H1 (cell line): ENCODE data around the gene RAET1G. TPM values are rescaled to one million over a fixed set of nuclear protein-coding genes. Genes with fewer than 3 reads are reported as not detected.
"Not testable (repeated sequence)": the region's sequence is repeated elsewhere in the genome, so short reads cannot be mapped to it uniquely, and the experiment has no call there.

Experiments
- CTCF ChIA-PET: fragments of 300-600 bp; sonication (Branson Sonifier 250); formaldehyde crosslinking; loops from one replicate; lab custom pipeline; 2021; ENCODE audit not compliant: partially characterized antibody; lab: Charles Lee
- POLR2A ChIA-PET: fragments of 300-600 bp; sonication (Branson Sonifier 250); formaldehyde crosslinking; loops from one replicate; lab custom pipeline; 2021; ENCODE audit warnings: inconsistent platforms; ENCODE audit not compliant: partially characterized antibody; lab: Charles Lee
- DNase-seq, 2 experiments: peaks; one replicate each; pipeline versions ENCODE4 v3.0.0 to v3.0.0-alpha.2; 2010 to 2022; ENCODE audit warnings: low spot score in 2 of 2, low read depth in 1 of 2, mixed read lengths in 1 of 2
- FAIRE-seq: peaks from 2 replicates; lab custom pipeline; 2011; peaks lifted over from hg19 to GRCh38; lab: Jason Lieb, UNC
- H2AFZ ChIP-seq: 2 replicates; pipeline ENCODE4 v1.8.1; 2012; ENCODE audit warnings: low read length, inconsistent platforms
- H2AK5ac ChIP-seq: 2 replicates; pipeline ENCODE4 v1.6.1; 2013; ENCODE audit warnings: low read depth, low read length
- H2BK120ac ChIP-seq: replicated peaks from 2 replicates; pipeline ENCODE3; 2013; ENCODE audit warnings: low read depth, low read length, inconsistent platforms
- H2BK12ac ChIP-seq: 2 replicates; pipeline ENCODE4 v1.6.1; 2013; ENCODE audit warnings: low read depth, low read length
- H2BK15ac ChIP-seq: 2 replicates; pipeline ENCODE4 v1.6.1; 2013; ENCODE audit warnings: low read length
- H2BK20ac ChIP-seq: 2 replicates; pipeline ENCODE4 v1.6.1; 2013; ENCODE audit warnings: low read length
- H2BK5ac ChIP-seq: 2 replicates; pipeline ENCODE4 v1.6.1; 2013; ENCODE audit warnings: low read depth, low read length
- H3K14ac ChIP-seq: 2 replicates; pipeline ENCODE4 v1.6.1; 2013; ENCODE audit warnings: inconsistent platforms; ENCODE audit not compliant: insufficient read length
- H3K18ac ChIP-seq: 2 replicates; pipeline ENCODE4 v1.6.1; 2013; ENCODE audit warnings: low read length; ENCODE audit errors: extremely low read depth
- H3K23ac ChIP-seq: 2 replicates; pipeline ENCODE4 v1.6.1; 2013; ENCODE audit warnings: inconsistent platforms; ENCODE audit not compliant: insufficient read length
- H3K23me2 ChIP-seq: 2 replicates; pipeline ENCODE4 v1.6.1; 2013; ENCODE audit warnings: low read depth, low read length
- H3K27ac ChIP-seq: 2 replicates; pipeline ENCODE4 v1.6.1; 2011; ENCODE audit warnings: low read depth, low read length, inconsistent platforms
- H3K27me3 ChIP-seq, 4 experiments: replicated peaks in 1 of 4; 1 replicate in 1 of 4; 2 replicates in 3 of 4; pipeline versions ENCODE4 v1.6.1 to v1.8.1; 2011 to 2013; ENCODE audit warnings: low read length in 3 of 4, mild to moderate bottlenecking in 3 of 4, inconsistent platforms in 2 of 4, mixed read lengths in 2 of 4, moderate library complexity in 1 of 4; ENCODE audit not compliant: control insufficient read depth in 3 of 4, insufficient read depth in 3 of 4; ENCODE audit errors: extremely low read depth in 1 of 4
- H3K36me3 ChIP-seq, 4 experiments: 2 replicates each; pipeline versions ENCODE4 v1.6.1 to v1.8.1; 2011 to 2013; ENCODE audit warnings: mild to moderate bottlenecking in 4 of 4, low read length in 3 of 4, moderate library complexity in 2 of 4, control low read depth in 1 of 4, inconsistent platforms in 1 of 4; ENCODE audit not compliant: insufficient read depth in 4 of 4, control insufficient read depth in 2 of 4
- H3K4ac ChIP-seq: replicated peaks from 2 replicates; pipeline ENCODE3; 2013; ENCODE audit warnings: low read length, low read depth, mixed read lengths, inconsistent platforms; ENCODE audit not compliant: insufficient read length
- H3K4me1 ChIP-seq, 4 experiments: replicated peaks in 1 of 4; 1 replicate in 1 of 4; 2 replicates in 3 of 4; pipeline versions ENCODE4 v1.6.1 to v1.8.1; 2011 to 2013; ENCODE audit warnings: low read length in 3 of 4, inconsistent platforms in 2 of 4, mixed read lengths in 1 of 4; ENCODE audit not compliant: insufficient read depth in 4 of 4, control insufficient read depth in 3 of 4
- H3K4me2 ChIP-seq, 2 experiments: 2 replicates each; pipeline versions ENCODE4 v1.6.1 to v1.8.1; 2011 to 2013; ENCODE audit warnings: low read depth in 2 of 2, low read length in 2 of 2, control low read depth in 1 of 2, inconsistent platforms in 1 of 2, mild to moderate bottlenecking in 1 of 2; ENCODE audit not compliant: insufficient read depth in 1 of 2
- H3K4me3 ChIP-seq, 4 experiments: fragments of 200-600, 300-600 bp in 1 of 4; sonication (generic), shearing (Covaris generic), sonication (Bioruptor Twin) in 1 of 4; 2 replicates each; pipeline versions ENCODE4 v1.5.1 to v1.8.1; 2011 to 2016; ENCODE audit warnings: low read length in 4 of 4, low read depth in 3 of 4, control low read depth in 2 of 4, inconsistent platforms in 2 of 4, mild to moderate bottlenecking in 2 of 4, mixed read lengths in 1 of 4, moderate library complexity in 1 of 4; ENCODE audit not compliant: insufficient read depth in 2 of 4; ENCODE audit errors: extremely low read depth in 1 of 4
- H3K56ac ChIP-seq: replicated peaks from 2 replicates; pipeline ENCODE3; 2013; ENCODE audit warnings: low read depth, mild to moderate bottlenecking, mixed read lengths, low read length, inconsistent platforms; ENCODE audit not compliant: insufficient read length
- H3K79me1 ChIP-seq: 2 replicates; pipeline ENCODE4 v1.6.1; 2013; ENCODE audit warnings: low read depth, low read length, control low read depth
- H3K79me2 ChIP-seq, 2 experiments: 2 replicates each; pipeline versions ENCODE4 v1.6.1 to v1.8.1; 2012 to 2013; ENCODE audit warnings: low read length in 2 of 2, mild to moderate bottlenecking in 2 of 2, inconsistent platforms in 1 of 2; ENCODE audit not compliant: insufficient read depth in 2 of 2, control insufficient read depth in 1 of 2
- H3K9ac ChIP-seq, 4 experiments: replicated peaks in 1 of 4; 1 replicate in 1 of 4; 2 replicates in 3 of 4; pipeline versions ENCODE4 v1.6.1 to v1.8.1; 2011 to 2013; ENCODE audit warnings: low read depth in 3 of 4, low read length in 3 of 4, control low read depth in 2 of 4, mild to moderate bottlenecking in 2 of 4, moderate library complexity in 2 of 4, inconsistent platforms in 1 of 4; ENCODE audit errors: extremely low read depth in 1 of 4
- H3K9me3 ChIP-seq, 2 experiments: 2 replicates each; pipeline versions ENCODE4 v1.6.1 to v1.8.1; 2012 to 2013; ENCODE audit warnings: mild to moderate bottlenecking in 2 of 2, moderate library complexity in 2 of 2, control low read depth in 1 of 2, inconsistent platforms in 1 of 2, low read depth in 1 of 2, low read length in 1 of 2, mixed read lengths in 1 of 2; ENCODE audit not compliant: insufficient read depth in 2 of 2
- H4K20me1 ChIP-seq, 2 experiments: replicated peaks in 1 of 2; 2 replicates each; pipeline versions ENCODE3 to v1.8.1; 2011 to 2013; ENCODE audit warnings: inconsistent platforms in 2 of 2, low read length in 2 of 2, mild to moderate bottlenecking in 1 of 2; ENCODE audit not compliant: insufficient read depth in 2 of 2, control insufficient read depth in 1 of 2
- H4K5ac ChIP-seq: 2 replicates; pipeline ENCODE4 v1.6.1; 2013; ENCODE audit warnings: low read length, low read depth, mixed read lengths, inconsistent platforms; ENCODE audit not compliant: insufficient read length
- H4K8ac ChIP-seq: 2 replicates; pipeline ENCODE4 v1.8.0; 2013; ENCODE audit warnings: mild to moderate bottlenecking, moderate library complexity, low read length, inconsistent platforms; ENCODE audit not compliant: insufficient read depth; ENCODE audit errors: extremely low read depth
- H4K91ac ChIP-seq: replicated peaks from 2 replicates; pipeline ENCODE3; 2013; ENCODE audit warnings: low read length, mixed read lengths, inconsistent platforms; ENCODE audit not compliant: insufficient read length
- WGBS, 2 experiments: shearing (Covaris generic) in 1 of 2; methylation state at CpG; one replicate each; pipeline versions ENCODE4 v1.1.6 to v1.1.7; 2013 to 2015; ENCODE audit warnings: low lambda C conversion rate in 2 of 2, mixed read lengths in 2 of 2, inconsistent platforms in 1 of 2, low coverage in 1 of 2, missing lambda C conversion rate in 1 of 2; ENCODE audit not compliant: insufficient replicate concordance in 2 of 2, insufficient coverage in 1 of 2, insufficient read length in 1 of 2; ENCODE audit errors: extremely low coverage in 1 of 2, missing lambda C conversion rate in 1 of 2; 5-methylcytosine and 5-hydroxymethylcytosine counted together
- polyA plus RNA-seq, 7 experiments: library from polyadenylated mRNA; depleted of rRNA in 3 of 7; stranded (reverse) in 5 of 7; unstranded in 2 of 7; fragments of >200 nt in 5 of 7; fragments of 200-250 nt in 2 of 7; gene quantifications; 1 replicate in 5 of 7; 2 replicates in 1 of 7; 4 replicates in 1 of 7; pipeline versions ENCODE4 v1.2.1 to v1.2.3, GENCODE V29; 2011 to 2013; ENCODE audit warnings: missing spikeins in 2 of 7, mixed read lengths in 2 of 7
- total RNA-seq: library from RNA; stranded (reverse); fragmentation: NEBNext Ultra II Directional; extraction: Animal tissue kit (Norgen Biotek cat#: 25700); gene quantifications from 2 replicates; pipeline ENCODE4 v1.2.1, GENCODE V29; 2021

RAET1G gene
- total and polyA plus RNA-seq, 2 of the 8 experiments (the other 6 are each of a cell fraction or from before 2014, with no cell fraction given): 0.08 TPM; not detected in 1

- not testable (repeated sequence) for H2AK5ac ChIP-seq, H3K14ac ChIP-seq, H3K4ac ChIP-seq, H3K4me1 ChIP-seq, H3K9me3 ChIP-seq, H2BK20ac ChIP-seq, H4K5ac ChIP-seq, H3K79me1 ChIP-seq, H2BK15ac ChIP-seq, H2AFZ ChIP-seq, H3K56ac ChIP-seq, FAIRE-seq, H3K18ac ChIP-seq, H2BK120ac ChIP-seq, H4K8ac ChIP-seq, H2BK5ac ChIP-seq, H3K23ac ChIP-seq, H2BK12ac ChIP-seq, H3K9ac ChIP-seq, H4K20me1 ChIP-seq, DNase-seq, H3K27ac ChIP-seq, H3K79me2 ChIP-seq, H3K36me3 ChIP-seq, H4K91ac ChIP-seq
- H3K23me2 ChIP-seq: peaks cover 12% of the 10 kb centered on the region; the same call in 1 of the 2 replicates
- peak overlapping the region; percentile 56 to 70 (median 65); a peak in 5 of 8 replicates for H3K4me3 ChIP-seq
- POLR2A ChIA-PET: interaction anchor here (1.1 kb wide), 1 partner anchor 59 kb away, joined by 3 read pairs; no protein-coding TSS in a partner anchor
- peaks cover 39 to 64% (median 57%) of the 10 kb centered on the region in 4 experiments for H3K27me3 ChIP-seq
- 16% methylated on average over 5 of the region's 5 CpGs; no CpG with 5 or more reads in 1 of the 2 experiments for WGBS, 2 experiments
- H3K4me2 ChIP-seq: peak overlapping the region; percentile 88 to 91
- CTCF ChIA-PET: interaction anchor here (0.8 to 2.1 kb wide), 5 partner anchors 16 to 197 kb away, joined by 3 to 6 read pairs (median 4); no protein-coding TSS in a partner anchor
Measured at GRCh38 chr6:149922091-149922490, 830 bp downstream of the RAET1G start.
